ENCODE data around the gene LRRC25. TPM values are rescaled to one million over a fixed set of nuclear protein-coding genes. Genes with fewer than 3 reads are reported as not detected.

Gene LRRC25
- total RNA-seq, 1 donor from 2014 or later, result 0.47 TPM

- intact Hi-C loops (cut with micrococcal nuclease), result loop anchor here (1.0 to 10.0 kb wide), 4 partner anchors 7 to 473 kb away; partner anchors contain the start of gene PGPEP1
- ChIA-PET CTCF (interaction anchor here (1.5 to 6.8 kb wide), 2 partner anchors 11 to 28 kb away, joined by 5 to 59 read pairs; no protein-coding TSS in a partner anchor), POLR2A (interaction anchor here (0.6 to 7.2 kb wide), 9 partner anchors 16 to 431 kb away, joined by 3 to 47 read pairs (median 4); partner anchors contain the start of gene JUND)
- DNase-seq (no peak), ATAC-seq (ENCODE audit: low read depth) (no peak)
- Mint-ChIP-seq H3K27me3 (peaks cover 46% of the 10 kb centered on the region), H3K27ac (no peak overlapping the region), H3K4me3 (peak overlapping the region; percentile 73), H3K9me3 (no peaks in the 10 kb centered on the region), H3K4me1 (peaks cover 63% of the 10 kb centered on the region), H3K36me3 (ENCODE audit: low read depth) (no peaks in the 10 kb centered on the region)
- TF ChIP-seq CTCF (IDR thresholded peaks at IDR 0.05), result no peak
Observed at GRCh38 chr19:18417250-18418028, 20.0 kb upstream of the LRRC25 start.

GRCh38 chr19:18416778-18417249 is 19.4 kb upstream of the LRRC25 start:
- peaks cover 48% of the 10 kb centered on the region for H3K27me3 Mint-ChIP-seq
- intact Hi-C loops (cut with micrococcal nuclease), result loop anchor here (10.0 kb wide), 2 partner anchors 312 to 472 kb away; no protein-coding TSS in a partner anchor
- ATAC-seq (ENCODE audit: low read depth) (no peak), DNase-seq (no peak)
- ChIA-PET CTCF (interaction anchor here (6.8 kb wide), 1 partner anchor 27 kb away, joined by 59 read pairs; no protein-coding TSS in a partner anchor), POLR2A (interaction anchor here (0.6 to 7.2 kb wide), 8 partner anchors 9 to 432 kb away, joined by 3 to 47 read pairs (median 4); partner anchors contain the start of gene JUND)
- H3K27ac Mint-ChIP-seq, result no peak overlapping the region
- no peaks in the 10 kb centered on the region for H3K9me3 Mint-ChIP-seq
- peaks cover 57% of the 10 kb centered on the region for H3K4me1 Mint-ChIP-seq
- no peaks in the 10 kb centered on the region for H3K36me3 Mint-ChIP-seq (ENCODE audit: low read depth)
- peak overlapping the region; percentile 60 for H3K4me3 Mint-ChIP-seq
- no peak for TF ChIP-seq CTCF (IDR thresholded peaks at IDR 0.05)

GRCh38 chr19:18415178-18415867 is 17.9 kb upstream of the LRRC25 start:
- Mint-ChIP-seq H3K4me1 (peaks cover 46% of the 10 kb centered on the region), H3K27me3 (peaks cover 57% of the 10 kb centered on the region), H3K4me3 (no peak overlapping the region), H3K36me3 (ENCODE audit: low read depth) (no peaks in the 10 kb centered on the region), H3K27ac (no peak overlapping the region), H3K9me3 (no peaks in the 10 kb centered on the region)
- intact Hi-C loops (cut with micrococcal nuclease), result loop anchor here (10.0 kb wide), 2 partner anchors 311 to 471 kb away; no protein-coding TSS in a partner anchor
- no peak for ATAC-seq (ENCODE audit: low read depth)
- no peak for DNase-seq
- POLR2A ChIA-PET, result interaction anchor here (0.6 to 1.3 kb wide), 2 partner anchors 27 to 387 kb away, joined by 3 to 5 read pairs; no protein-coding TSS in a partner anchor
- CTCF ChIA-PET, result interaction anchor here (1.1 to 6.8 kb wide), 2 partner anchors 26 to 136 kb away, joined by 3 to 59 read pairs; no protein-coding TSS in a partner anchor
- TF ChIP-seq CTCF (IDR thresholded peaks at IDR 0.05), result no peak

GRCh38 chr19:18414504-18415177 is 17.2 kb upstream of the LRRC25 start:
- intact Hi-C loops (cut with micrococcal nuclease), result loop anchor here (10.0 kb wide), 2 partner anchors 310 to 470 kb away; no protein-coding TSS in a partner anchor
- TF ChIP-seq CTCF (IDR thresholded peaks at IDR 0.05), result no peak
- H3K9me3 Mint-ChIP-seq, result no peaks in the 10 kb centered on the region
- peaks cover 41% of the 10 kb centered on the region for H3K4me1 Mint-ChIP-seq
- peaks cover 58% of the 10 kb centered on the region for H3K27me3 Mint-ChIP-seq
- ChIA-PET CTCF (interaction anchor here (0.8 to 6.8 kb wide), 6 partner anchors 9 to 160 kb away, joined by 3 to 59 read pairs (median 4); no protein-coding TSS in a partner anchor), POLR2A (interaction anchor here (0.5 to 1.3 kb wide), 5 partner anchors 14 to 1312 kb away, joined by 3 to 6 read pairs (median 3); no protein-coding TSS in a partner anchor)
- no peak overlapping the region for H3K4me3 Mint-ChIP-seq
- ATAC-seq (ENCODE audit: low read depth), result no peak
- no peak for DNase-seq
- H3K27ac Mint-ChIP-seq, result no peak overlapping the region
- H3K36me3 Mint-ChIP-seq (ENCODE audit: low read depth), result no peaks in the 10 kb centered on the region
